Right atrium auricular region (tissue), 2 donors: ENCODE results near the gene ZNF189. TPM values are rescaled to one million over a fixed set of nuclear protein-coding genes. Genes with fewer than 3 reads are reported as not detected.
A peak's percentile ranks its signal among the peaks of the same experiment; 100 is the strongest.

Experiments
- DNase-seq: peaks from one replicate; pipeline ENCODE4 v3.0.0-alpha.2; 2019; ENCODE audit warnings: low spot score
- H3K27ac ChIP-seq, 2 donors: fragments of 200-600 bp; sonication (generic); 1 replicate in 1 of 2; 2 replicates in 1 of 2; pipeline ENCODE4 v1.5.1; 2016 to 2019
- H3K27me3 ChIP-seq, 2 donors: fragments of 200-600 bp; sonication (generic); one replicate each; pipeline versions ENCODE4 v1.5.1 to v1.6.0; 2017 to 2019
- H3K36me3 ChIP-seq: fragments of 200-600 bp; sonication (generic); one replicate; pipeline ENCODE4 v1.5.1; 2016
- H3K4me1 ChIP-seq, 2 donors: fragments of 200-600 bp; sonication (generic); one replicate each; pipeline versions ENCODE4 v1.5.1 to v1.6.0; 2017 to 2019
- H3K4me3 ChIP-seq, 2 donors: fragments of 200-600 bp; sonication (generic); 1 replicate in 1 of 2; 2 replicates in 1 of 2; pipeline ENCODE4 v1.5.1; 2017 to 2019; ENCODE audit warnings: mild to moderate bottlenecking in 1 of 2, moderate library complexity in 1 of 2
- H3K9me3 ChIP-seq, 2 donors: fragments of 200-600 bp; sonication (generic); one replicate each; pipeline ENCODE4 v1.5.1; 2019
- total RNA-seq, 2 donors: library from RNA; depleted of rRNA; stranded (reverse); fragments of >200 nt; gene quantifications; one replicate each; pipeline ENCODE4 v1.1.0, GENCODE V29; 2016
- TF ChIP-seq, protein P1 (sequence below), 2 donors: fragments of 200-600 bp; sonication (generic); IDR thresholded peaks; one replicate each; pipeline ENCODE4 v1.5.1; 2019; ENCODE audit warnings: antibody characterized with exemption in 2 of 2

The ZNF189 gene
- 10 to 100 TPM; 20.2 to 22.1 TPM for total RNA-seq

DNA sequence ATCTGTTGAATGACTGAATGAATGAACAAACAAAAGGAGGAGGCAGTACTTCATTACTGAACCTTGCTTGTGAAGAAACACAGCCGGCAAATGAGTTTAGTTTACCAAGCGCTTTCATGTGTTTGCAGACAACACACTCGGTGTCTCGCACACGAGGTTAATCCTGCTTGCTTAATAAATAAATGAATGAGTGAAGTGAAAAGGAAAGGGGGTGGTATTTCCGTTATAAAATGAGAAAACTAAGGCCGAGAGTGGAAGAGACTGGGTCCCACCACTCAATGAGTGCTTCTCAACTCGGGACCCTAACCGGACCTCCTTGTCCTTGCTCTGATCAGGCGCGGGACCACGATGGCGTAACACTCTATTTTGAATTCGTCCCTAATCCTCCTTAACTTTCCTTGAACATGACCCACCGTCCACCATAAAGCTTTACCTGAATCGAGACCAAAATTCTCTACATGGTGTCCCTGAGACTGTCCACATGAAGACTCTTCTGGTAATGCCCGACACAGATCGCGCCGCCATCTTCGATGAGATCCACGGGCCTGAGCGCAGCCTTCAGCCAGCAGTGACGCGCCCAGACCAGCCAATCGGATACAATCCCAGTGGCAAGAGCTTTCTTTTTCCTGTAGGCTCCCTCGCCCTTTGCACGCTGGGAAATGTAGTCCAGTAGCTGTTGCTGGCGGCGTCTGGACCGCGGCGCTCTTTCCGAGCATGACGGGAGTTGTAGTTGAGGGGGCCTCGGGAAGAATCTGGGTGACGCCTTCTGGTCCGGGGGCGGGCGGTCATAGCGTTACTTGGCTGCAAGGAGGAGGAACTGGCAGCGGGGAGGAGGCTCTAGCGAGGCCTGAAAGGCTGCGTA is at the start of gene ZNF189, which contains the start of gene MRPL50:
Gene ZNF189 (plus strand): TSS at position 784 of the 862 bp plus-strand sequence. CDS start 306 bp downstream, outside the sequence.
Gene MRPL50 (minus strand): TSS at position 551 of the 862 bp plus-strand sequence. CDS start 26 bp downstream, at position 525.
- TF ChIP-seq, protein P1, sequence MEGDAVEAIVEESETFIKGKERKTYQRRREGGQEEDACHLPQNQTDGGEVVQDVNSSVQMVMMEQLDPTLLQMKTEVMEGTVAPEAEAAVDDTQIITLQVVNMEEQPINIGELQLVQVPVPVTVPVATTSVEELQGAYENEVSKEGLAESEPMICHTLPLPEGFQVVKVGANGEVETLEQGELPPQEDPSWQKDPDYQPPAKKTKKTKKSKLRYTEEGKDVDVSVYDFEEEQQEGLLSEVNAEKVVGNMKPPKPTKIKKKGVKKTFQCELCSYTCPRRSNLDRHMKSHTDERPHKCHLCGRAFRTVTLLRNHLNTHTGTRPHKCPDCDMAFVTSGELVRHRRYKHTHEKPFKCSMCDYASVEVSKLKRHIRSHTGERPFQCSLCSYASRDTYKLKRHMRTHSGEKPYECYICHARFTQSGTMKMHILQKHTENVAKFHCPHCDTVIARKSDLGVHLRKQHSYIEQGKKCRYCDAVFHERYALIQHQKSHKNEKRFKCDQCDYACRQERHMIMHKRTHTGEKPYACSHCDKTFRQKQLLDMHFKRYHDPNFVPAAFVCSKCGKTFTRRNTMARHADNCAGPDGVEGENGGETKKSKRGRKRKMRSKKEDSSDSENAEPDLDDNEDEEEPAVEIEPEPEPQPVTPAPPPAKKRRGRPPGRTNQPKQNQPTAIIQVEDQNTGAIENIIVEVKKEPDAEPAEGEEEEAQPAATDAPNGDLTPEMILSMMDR (IDR thresholded peaks at IDR 0.05): no peak
- Histone ChIP-seq H3K4me1 (peaks cover 0 to 40% of the 10 kb centered on the region in 2 donors), H3K36me3 (peaks cover 32% of the 10 kb centered on the region)

GRCh38 chr9:101350285-101350684 is 48.4 kb upstream of the ZNF189 start:
- no peaks in the 10 kb centered on the region for H3K9me3 ChIP-seq
- no peak for DNase-seq
- no peaks in the 10 kb centered on the region for H3K36me3 ChIP-seq
- TF ChIP-seq, protein P1 (IDR thresholded peaks at IDR 0.05): no peak
- H3K4me3 ChIP-seq: no peak overlapping the region
- H3K4me1 ChIP-seq: no peaks in the 10 kb centered on the region
- H3K27me3 ChIP-seq: no peaks in the 10 kb centered on the region
- no peak overlapping the region for H3K27ac ChIP-seq

More for the DNA sequence above, at the start of gene ZNF189, which contains the start of gene MRPL50:
- H3K9me3 ChIP-seq: peaks cover 3 to 16% of the 10 kb centered on the region in 2 donors
- peak; percentile 99 for DNase-seq
- peak within 1 kb of the TSS; percentile 75 to 84 for H3K4me3 ChIP-seq
- peak within 1 kb of the TSS; percentile 87 to 92 for H3K27ac ChIP-seq
- H3K27me3 ChIP-seq: no peaks in the 10 kb centered on the region

DNA sequence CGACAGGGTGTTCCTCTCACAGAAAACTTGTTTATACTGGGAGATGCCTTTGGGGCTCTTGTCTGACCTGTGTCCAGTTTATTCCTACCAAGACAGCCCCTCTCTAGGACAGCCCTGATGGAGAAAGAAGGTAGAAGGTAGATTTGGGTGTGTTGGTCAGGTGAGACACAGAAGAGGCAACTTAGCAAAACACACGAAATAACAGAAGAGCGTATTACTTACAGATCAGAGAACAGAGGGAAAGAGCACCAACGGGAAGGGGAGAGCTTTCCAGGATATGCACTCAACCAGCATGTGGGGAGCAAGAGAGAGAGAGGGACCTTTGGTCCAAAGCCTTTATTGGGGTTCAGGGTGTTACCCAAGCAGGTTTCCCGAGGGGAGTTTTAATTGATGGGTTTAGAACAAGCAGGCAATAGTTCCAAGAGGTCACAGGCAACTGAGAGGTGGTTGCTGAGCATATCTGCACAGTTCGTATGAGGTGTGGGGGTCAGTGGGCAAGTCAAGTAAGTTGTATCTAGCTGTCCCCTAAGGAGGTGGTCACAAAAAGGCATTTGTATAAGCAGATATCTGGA is 45.7 kb upstream of the ZNF189 start:
- H3K4me3 ChIP-seq: no peak overlapping the region
- no peaks in the 10 kb centered on the region for H3K27me3 ChIP-seq
- H3K27ac ChIP-seq: no peak overlapping the region
- no peaks in the 10 kb centered on the region for H3K36me3 ChIP-seq
- no peaks in the 10 kb centered on the region for H3K9me3 ChIP-seq
- DNase-seq: no peak
- TF ChIP-seq, protein P1 (IDR thresholded peaks at IDR 0.05): no peak
- H3K4me1 ChIP-seq: no peaks in the 10 kb centered on the region

DNA sequence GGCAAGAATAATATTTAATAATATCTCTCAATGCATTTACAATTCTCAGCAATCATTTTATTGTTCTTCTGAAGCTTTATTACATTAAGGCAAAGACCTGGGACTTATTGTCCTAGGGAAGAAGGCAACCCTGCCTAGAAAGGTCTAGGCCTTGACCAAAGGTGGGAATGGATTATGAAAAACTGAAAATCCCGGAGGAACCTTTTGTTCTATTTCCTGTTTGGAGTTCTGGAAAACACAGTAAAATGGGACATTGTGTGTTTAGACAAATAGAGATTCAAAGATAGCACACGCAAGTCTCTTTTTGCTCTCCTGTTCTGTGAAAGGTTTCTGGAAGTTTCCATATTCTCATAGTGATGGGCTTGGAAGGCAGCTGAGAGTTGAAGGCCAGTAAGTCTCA is 45.0 kb upstream of the ZNF189 start:
- Histone ChIP-seq H3K36me3 (no peaks in the 10 kb centered on the region), H3K27ac (no peak overlapping the region), H3K27me3 (no peaks in the 10 kb centered on the region), H3K4me3 (no peak overlapping the region), H3K9me3 (no peaks in the 10 kb centered on the region), H3K4me1 (no peaks in the 10 kb centered on the region)
- no peak for DNase-seq
- TF ChIP-seq, protein P1 (IDR thresholded peaks at IDR 0.05): no peak

DNA sequence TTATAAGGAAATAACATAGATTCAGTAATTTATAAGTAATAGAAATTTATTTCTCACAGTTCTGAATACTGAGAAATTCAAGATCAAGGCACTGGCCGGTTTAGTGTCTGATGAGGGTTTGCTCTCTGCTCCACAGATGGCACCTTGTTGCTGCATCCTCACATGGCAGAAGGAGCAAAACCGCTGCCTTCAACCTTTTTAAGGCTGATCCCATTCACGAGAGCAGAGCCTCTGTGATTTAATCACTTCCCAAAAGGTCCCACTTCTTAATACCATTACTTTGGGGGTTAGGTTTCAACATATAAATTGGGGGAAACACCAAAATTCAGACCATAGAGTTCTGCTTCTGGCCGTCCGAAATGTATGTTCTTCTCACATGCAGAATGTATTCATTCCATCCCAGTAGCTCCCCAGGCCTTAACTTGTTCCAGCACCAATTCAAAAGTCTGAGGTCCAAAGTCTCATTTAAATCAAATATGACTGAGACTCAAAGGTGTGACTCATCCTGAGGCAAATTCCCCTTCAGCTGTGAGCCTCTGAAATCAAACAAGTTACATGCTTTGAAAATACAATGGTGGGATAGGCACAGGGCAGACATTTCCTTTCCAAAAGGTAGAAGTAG is 44.4 kb upstream of the ZNF189 start:
- H3K4me3 ChIP-seq: no peak overlapping the region
- H3K36me3 ChIP-seq: no peaks in the 10 kb centered on the region
- H3K9me3 ChIP-seq: no peaks in the 10 kb centered on the region
- no peak for DNase-seq
- TF ChIP-seq, protein P1 (IDR thresholded peaks at IDR 0.05): no peak
- H3K27me3 ChIP-seq: no peaks in the 10 kb centered on the region
- no peak overlapping the region for H3K27ac ChIP-seq
- no peaks in the 10 kb centered on the region for H3K4me1 ChIP-seq
